Muscle of arm (tissue), 14 donors: ENCODE results near the gene EDIL3. TPM values are rescaled to one million over a fixed set of nuclear protein-coding genes. Genes with fewer than 3 reads are reported as not detected.
A peak's percentile ranks its signal among the peaks of the same experiment; 100 is the strongest.

ENCODE experiments used
- DNase-seq: peaks from one replicate; pipeline ENCODE4 v3.0.0-alpha.2; 2013
- long read RNA-seq, 11 donors: transcript quantifications; one replicate each; lab custom pipeline, GENCODE V29; 2026
- polyA plus RNA-seq, 12 donors: library from polyadenylated mRNA; unstranded; fragments of 120-200 nt; gene quantifications; one replicate each; pipeline ENCODE4 v1.2.1, GENCODE V29; 2013; ENCODE audit not compliant: insufficient read length in 12 of 12

EDIL3 gene
- polyA plus RNA-seq: 10 to 100 TPM in 10 of 12 donors, 1 to 10 TPM in 1, not detected in 1; 8.9 to 22.2 (median 14.0) TPM
- long read RNA-seq, donor 1, full-length matches to known transcripts: 4 of 54 reads
- long read RNA-seq, donor 1, partial matches to known transcripts: 50 of 54 reads
- long read RNA-seq, donor 1, other reads (novel, unspliced or antisense): 0 of 54 reads
- long read RNA-seq, donor 2, full-length matches to known transcripts: 3 of 3 reads
- long read RNA-seq, donor 2, partial matches to known transcripts: 0 of 3 reads
- long read RNA-seq, donor 2, other reads (novel, unspliced or antisense): 0 of 3 reads
- long read RNA-seq, donor 3, full-length matches to known transcripts: 3 of 3 reads
- long read RNA-seq, donor 3, partial matches to known transcripts: 0 of 3 reads
- long read RNA-seq, donor 3, other reads (novel, unspliced or antisense): 0 of 3 reads
- long read RNA-seq, donor 4, full-length matches to known transcripts: 1 of 1 reads
- long read RNA-seq, donor 4, partial matches to known transcripts: 0 of 1 reads
- long read RNA-seq, donor 4, other reads (novel, unspliced or antisense): 0 of 1 reads
- long read RNA-seq, donor 5, full-length matches to known transcripts: 3 of 22 reads
- long read RNA-seq, donor 5, partial matches to known transcripts: 19 of 22 reads
- long read RNA-seq, donor 5, other reads (novel, unspliced or antisense): 0 of 22 reads
- long read RNA-seq, donor 6: 0 reads
- long read RNA-seq, donor 7, full-length matches to known transcripts: 1 of 1 reads
- long read RNA-seq, donor 7, partial matches to known transcripts: 0 of 1 reads
- long read RNA-seq, donor 7, other reads (novel, unspliced or antisense): 0 of 1 reads
- long read RNA-seq, donor 8, full-length matches to known transcripts: 3 of 23 reads
- long read RNA-seq, donor 8, partial matches to known transcripts: 20 of 23 reads
- long read RNA-seq, donor 8, other reads (novel, unspliced or antisense): 0 of 23 reads
- long read RNA-seq, donor 9: 0 reads
- long read RNA-seq, donor 10, full-length matches to known transcripts: 2 of 16 reads
- long read RNA-seq, donor 10, partial matches to known transcripts: 14 of 16 reads
- long read RNA-seq, donor 10, other reads (novel, unspliced or antisense): 0 of 16 reads
- long read RNA-seq, donor 11: 0 reads

DNA sequence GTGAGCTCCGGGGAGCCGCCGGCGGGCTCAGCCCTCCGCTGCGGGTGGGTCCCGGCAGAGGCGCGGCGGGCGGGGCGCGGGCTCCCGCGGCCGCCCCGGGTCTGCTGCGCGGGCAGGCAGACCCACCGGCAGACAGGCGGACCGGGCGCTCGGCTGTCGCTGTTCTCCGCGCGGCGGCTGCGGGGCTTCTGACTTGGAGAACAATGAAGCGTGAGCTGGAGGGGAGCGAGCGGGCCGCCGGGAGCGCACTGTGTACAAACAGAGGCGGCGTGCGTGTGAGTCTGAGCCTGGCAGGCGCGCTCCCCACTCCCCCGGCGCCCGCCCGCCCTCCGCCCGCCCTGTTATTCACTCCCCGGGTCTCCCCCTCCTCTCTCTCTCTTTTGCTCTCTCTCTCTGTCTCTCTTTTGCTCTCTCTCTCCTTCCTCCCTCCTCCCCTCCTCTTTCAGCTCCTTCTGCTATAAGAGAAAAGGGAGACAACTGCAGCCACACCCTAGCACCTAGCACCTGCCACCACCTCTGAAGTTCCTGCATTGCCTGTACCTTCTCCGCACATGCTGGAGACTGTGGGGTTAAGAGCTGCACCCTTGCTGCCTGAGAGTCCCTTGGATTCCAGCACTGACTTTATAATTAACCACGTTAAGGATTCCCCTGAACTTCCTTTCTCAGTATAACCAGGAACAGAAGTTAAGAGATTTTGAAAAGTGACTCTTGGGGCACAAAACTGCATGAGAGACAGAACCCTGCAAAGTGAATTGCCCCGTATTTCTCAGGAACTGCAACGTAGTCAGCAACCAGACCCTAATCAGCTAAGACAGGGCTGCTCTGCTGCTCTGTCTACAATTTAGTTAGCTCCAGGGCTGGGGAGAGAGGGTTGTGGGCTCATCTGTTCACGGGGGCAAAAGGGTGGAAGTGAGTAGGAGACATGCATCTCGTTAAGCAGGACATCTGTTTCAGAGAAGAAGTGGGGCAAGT is at the start of gene EDIL3:
TSS of gene EDIL3 (minus strand) at position 277 of the 972 bp plus-strand sequence. CDS start 506 bp downstream, outside the sequence.
- DNase-seq: no peak

DNA sequence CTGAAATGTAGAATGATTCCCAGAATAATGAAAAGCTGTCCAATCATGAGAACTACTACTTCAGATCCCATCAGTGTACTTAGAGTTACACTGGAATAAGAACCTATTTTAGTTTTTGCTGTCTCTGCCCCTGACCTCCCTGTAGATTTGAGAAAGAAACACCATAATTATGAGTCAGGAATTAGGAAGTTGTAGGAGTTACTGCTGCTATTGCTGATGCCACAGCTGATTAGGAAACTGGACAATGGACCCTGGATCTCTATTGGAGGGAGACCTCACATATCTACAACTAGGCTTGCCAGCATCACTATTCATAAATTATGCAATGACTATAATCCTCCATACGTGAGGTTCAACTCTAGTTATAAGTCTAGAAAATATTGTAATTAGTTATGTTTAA is 48.8 kb upstream of the EDIL3 start:
- no peak for DNase-seq

GRCh38 chr5:84430863-84431663 is 46.4 kb upstream of the EDIL3 start:
- DNase-seq: no peak

GRCh38 chr5:84430079-84430478 is 45.4 kb upstream of the EDIL3 start:
- no peak for DNase-seq

- no peak for DNase-seq
Observed at GRCh38 chr5:84425365-84425881, 40.7 kb upstream of the EDIL3 start.

- DNase-seq: no peak
Observed at GRCh38 chr5:84419742-84420141, 35.1 kb upstream of the EDIL3 start.

DNA sequence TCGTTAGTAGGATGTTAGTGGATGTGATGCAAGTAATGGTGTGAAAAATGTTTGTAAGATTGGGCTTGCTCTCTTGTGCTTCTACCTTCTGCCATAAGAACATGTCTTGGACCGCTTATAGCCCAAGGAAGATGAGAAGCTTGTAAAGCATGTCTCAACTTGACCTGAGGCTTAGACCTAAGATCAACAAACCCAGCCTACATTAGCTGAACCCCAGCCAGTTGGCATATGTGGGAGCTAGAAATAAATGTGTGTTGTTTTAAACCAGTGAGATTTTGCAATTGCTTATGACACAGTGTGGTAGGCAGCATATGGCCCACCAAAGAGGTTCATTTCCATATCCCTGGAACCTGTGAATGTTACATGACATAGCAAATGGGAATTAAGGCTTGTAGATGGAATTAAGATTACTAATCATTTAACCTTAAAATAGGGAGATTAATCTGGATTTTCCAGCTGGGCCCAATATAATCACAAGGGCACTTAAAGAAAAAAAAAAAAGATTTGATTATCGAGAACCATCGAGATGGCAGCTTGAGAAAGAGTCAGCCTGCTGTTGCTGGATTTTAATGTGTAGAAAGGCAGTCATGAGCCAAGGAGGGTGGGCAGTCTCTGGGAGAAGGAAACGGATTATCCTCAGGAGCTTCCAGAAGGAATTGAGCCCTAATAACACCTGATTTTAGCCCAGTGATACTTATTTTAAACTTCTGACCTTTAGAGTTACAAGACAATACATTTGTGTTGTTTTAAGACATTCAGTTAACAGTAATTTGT is 27.3 kb upstream of the EDIL3 start:
- DNase-seq: no peak

DNA sequence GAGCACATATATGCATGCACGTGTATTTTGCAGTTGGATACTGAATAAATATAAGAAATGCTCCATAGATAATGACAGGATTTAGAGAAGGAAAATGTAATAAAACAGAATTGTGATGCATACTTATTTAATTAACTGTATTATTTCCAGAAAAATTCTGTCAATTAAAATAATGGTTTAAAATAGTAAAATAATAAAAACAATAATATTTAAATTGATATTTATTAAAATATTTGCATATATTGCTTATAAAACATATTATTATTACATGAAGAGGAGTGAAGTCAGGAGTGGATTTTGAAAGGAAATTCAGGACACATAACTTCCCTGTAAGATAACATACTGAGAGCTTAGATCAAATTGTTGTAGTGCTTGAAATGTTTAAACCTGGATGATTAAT is 21.4 kb upstream of the EDIL3 start:
- no peak for DNase-seq

- DNase-seq: no peak
Observed at GRCh38 chr5:84403773-84404172, 19.1 kb upstream of the EDIL3 start.

DNA sequence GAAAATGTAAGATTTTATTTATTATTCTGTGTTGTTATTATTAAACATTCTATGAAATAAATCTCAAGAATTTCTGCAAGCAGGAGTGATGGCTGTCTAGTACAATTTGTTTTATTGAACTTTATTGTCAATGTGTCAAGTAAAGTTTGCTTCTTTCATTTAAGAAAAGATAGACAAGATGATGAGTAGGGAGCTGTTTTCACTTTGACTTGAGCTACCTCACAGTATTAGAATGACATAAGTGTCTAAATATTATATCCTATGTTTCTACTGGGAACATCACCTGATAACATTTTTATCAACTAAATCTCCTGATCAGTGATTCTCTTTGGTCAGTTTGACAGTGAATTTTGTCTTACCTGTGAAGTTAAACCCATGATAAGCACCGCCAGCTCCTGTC is 12.7 kb upstream of the EDIL3 start:
- no peak for DNase-seq

GRCh38 chr5:84393969-84394368 is 9.3 kb upstream of the EDIL3 start:
- no peak for DNase-seq

DNA sequence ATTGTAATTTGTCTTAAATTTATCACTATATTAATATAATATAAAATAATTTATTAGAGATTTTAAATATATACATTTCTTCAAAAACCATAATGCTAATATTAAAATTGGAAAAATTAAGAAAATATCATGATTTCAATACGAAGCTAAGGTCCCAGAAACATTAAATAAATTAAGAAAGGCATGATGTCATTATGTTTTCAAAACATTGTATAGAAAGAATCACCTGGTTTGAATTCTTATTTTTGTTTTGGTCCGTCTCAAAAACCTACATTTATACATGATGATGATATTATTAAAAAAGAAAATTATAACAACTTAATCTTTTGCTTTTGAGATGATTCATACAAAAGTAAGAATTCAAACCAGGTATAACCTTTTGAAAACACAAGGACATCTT is 8.2 kb upstream of the EDIL3 start:
- no peak for DNase-seq

DNA sequence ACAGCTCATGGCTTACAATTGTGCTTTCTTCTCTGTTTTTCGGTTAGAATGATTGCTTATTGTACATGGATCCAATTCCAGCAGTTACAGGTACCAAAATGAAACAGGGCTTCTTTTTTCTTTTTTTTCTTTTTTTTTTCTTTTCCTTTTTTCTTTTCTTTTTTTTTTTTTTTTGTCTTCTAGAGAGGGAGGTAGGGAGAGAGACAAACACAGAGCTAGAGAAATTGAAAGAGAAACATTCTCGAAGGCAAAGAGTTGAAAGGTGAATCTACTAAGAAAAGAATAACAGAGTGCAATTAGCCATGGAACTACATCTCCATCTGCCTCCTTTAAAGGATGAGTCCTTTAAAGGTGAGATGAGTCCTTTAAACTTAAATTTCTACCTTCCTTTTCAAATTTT is 1.0 kb upstream of the EDIL3 start:
- no peak for DNase-seq

DNA sequence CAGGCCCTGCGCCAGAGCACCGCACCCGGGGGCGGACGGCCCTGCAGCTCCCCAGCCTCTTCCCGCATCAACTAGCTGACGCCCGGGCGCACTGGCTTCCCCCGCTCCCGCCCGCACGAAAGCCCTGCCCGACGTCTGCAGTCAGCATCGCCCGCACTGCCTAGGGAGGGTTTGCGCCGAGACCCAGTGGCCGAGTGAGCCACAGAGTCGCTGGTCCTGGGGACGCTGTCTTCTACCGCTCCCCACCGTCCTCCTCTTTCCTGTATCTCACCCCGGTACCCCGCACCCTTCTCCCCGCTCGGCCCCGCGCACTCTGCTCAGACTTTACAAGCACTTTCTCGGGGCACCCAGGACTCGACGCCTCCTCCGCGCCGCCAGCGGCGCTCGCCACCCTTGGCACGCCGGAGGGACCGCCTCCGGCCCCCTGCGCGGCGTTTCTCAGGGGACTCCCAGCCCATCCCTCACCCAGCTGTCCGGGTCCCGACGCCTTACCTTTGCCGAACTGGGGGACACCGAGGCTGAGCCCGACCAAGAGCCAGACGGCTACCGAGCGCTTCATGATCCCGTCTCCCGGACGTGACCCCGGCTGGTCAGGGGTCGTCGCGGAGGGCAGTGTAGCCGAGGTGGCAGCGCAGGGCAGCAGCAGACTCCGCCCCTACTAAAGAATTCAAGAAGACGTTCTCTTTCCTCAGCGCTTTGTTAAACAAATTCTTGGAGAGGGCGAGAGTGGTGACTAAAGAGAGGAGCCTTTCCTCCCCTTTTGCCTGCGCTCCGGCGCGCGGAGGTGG is 670 bp downstream of the EDIL3 start:
- no peak for DNase-seq

DNA sequence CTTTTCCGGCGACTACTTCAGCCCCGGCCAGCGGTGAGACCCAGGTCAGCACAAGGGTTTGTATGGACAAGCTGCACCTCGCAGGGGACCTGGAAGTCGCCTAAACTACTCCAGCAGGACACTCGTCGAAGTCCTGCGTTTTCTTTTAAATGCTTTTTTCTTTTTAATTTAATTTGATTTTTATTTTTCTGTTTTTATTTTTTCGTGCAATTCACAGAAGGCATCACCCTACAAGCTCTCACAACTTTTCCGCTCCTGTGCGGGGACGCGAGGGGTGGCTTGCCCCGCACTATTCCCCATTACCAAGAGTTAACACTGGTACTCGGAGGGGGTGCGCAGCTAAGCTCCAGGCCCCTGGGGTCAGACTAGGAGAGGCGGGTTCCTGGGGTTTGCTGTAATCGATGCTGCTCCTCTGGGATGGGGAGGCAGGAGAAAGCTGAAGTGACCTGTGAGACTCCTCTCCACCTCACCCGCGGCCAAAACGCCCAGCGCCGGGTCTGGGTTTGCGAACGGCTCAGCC is 1.3 kb downstream of the EDIL3 start:
- DNase-seq: no peak

- peak; percentile 25 for DNase-seq
Observed at GRCh38 chr5:84382363-84383295, 2.1 kb downstream of the EDIL3 start.
